ENCODE data around the gene HSPB2.

HSPB2 gene

GRCh38 chr11:111911563-111912401, 752 bp upstream of the HSPB2 start, which contains the start of gene CRYAB:
Gene CRYAB (minus strand): TSS chr11:111911770. CDS start chr11:111911724, 46 bp downstream.
- Histone ChIP-seq H3K27me3 (no peaks in the 10 kb centered on the region), H3K36me3 (no peaks in the 10 kb centered on the region), H3K27ac (no peak within 1 kb of the TSS), H3K4me3 (no peak within 1 kb of the TSS), H3K4me2 (no peak within 1 kb of the TSS), H4K20me1 (no peaks in the 10 kb centered on the region), H3K9me3 (replicated peaks in 1 of 11) (no peaks in the 10 kb centered on the region; a peak in 1 of 22 replicates), H3K9ac (no peak within 1 kb of the TSS), H3K4me1 (no peaks in the 10 kb centered on the region)
- TF ChIP-seq Cebpa-rat (IDR thresholded peaks at IDR 0.05): no peak

- H3K4me3 ChIP-seq: no peak overlapping the region
- no peaks in the 10 kb centered on the region for H3K9me3 ChIP-seq (replicated peaks in 1 of 11)
- no peaks in the 10 kb centered on the region for H3K27me3 ChIP-seq
- H3K4me1 ChIP-seq: no peaks in the 10 kb centered on the region
- no peak overlapping the region for H3K27ac ChIP-seq
- TF ChIP-seq Cebpa-rat (IDR thresholded peaks at IDR 0.05): no peak
- no peak overlapping the region for H3K4me2 ChIP-seq
- H3K36me3 ChIP-seq: no peaks in the 10 kb centered on the region
- H4K20me1 ChIP-seq: no peaks in the 10 kb centered on the region
- H3K9ac ChIP-seq: no peak overlapping the region
Observed at GRCh38 chr11:111913031-111913861, 712 bp downstream of the HSPB2 start.

- Histone ChIP-seq H3K27ac (no peak overlapping the region), H3K4me2 (no peak overlapping the region), H3K4me3 (no peak overlapping the region), H4K20me1 (no peaks in the 10 kb centered on the region), H3K9ac (no peak overlapping the region), H3K36me3 (no peaks in the 10 kb centered on the region), H3K27me3 (no peaks in the 10 kb centered on the region), H3K4me1 (peaks cover 0 to 7% (median 5%) of the 10 kb centered on the region in 10 experiments; a peak in 2 of 20 replicates), H3K9me3 (replicated peaks in 1 of 11) (no peaks in the 10 kb centered on the region)
- no peak for TF ChIP-seq Cebpa-rat (IDR thresholded peaks at IDR 0.05)
Observed at GRCh38 chr11:111913997-111914396, 1.5 kb downstream of the HSPB2 start.

GRCh38 chr11:111916768-111917167, 4.2 kb downstream of the HSPB2 start:
- Histone ChIP-seq H3K4me1 (peaks cover 0 to 11% (median 7%) of the 10 kb centered on the region in 10 experiments; a peak in 8 of 20 replicates), H3K9me3 (replicated peaks in 1 of 11) (no peaks in the 10 kb centered on the region), H3K36me3 (no peaks in the 10 kb centered on the region), H3K27ac (no peak overlapping the region), H3K9ac (no peak overlapping the region), H3K4me3 (no peak overlapping the region), H3K4me2 (no peak overlapping the region), H3K27me3 (no peaks in the 10 kb centered on the region), H4K20me1 (no peaks in the 10 kb centered on the region)
- TF ChIP-seq Cebpa-rat (IDR thresholded peaks at IDR 0.05): no peak

- Histone ChIP-seq H3K27ac (no peak overlapping the region), H3K9ac (no peak overlapping the region), H3K4me3 (no peak overlapping the region), H3K36me3 (no peaks in the 10 kb centered on the region), H4K20me1 (no peaks in the 10 kb centered on the region), H3K27me3 (no peaks in the 10 kb centered on the region), H3K9me3 (replicated peaks in 1 of 11) (no peaks in the 10 kb centered on the region), H3K4me1 (peaks cover 0 to 14% (median 10%) of the 10 kb centered on the region in 10 experiments; a peak in 10 of 20 replicates), H3K4me2 (no peak overlapping the region)
- no peak for TF ChIP-seq Cebpa-rat (IDR thresholded peaks at IDR 0.05)
Observed at GRCh38 chr11:111917312-111917711, 4.8 kb downstream of the HSPB2 start.

GRCh38 chr11:111917788-111918187, 5.3 kb downstream of the HSPB2 start:
- no peak overlapping the region for H3K9ac ChIP-seq
- no peak overlapping the region for H3K4me3 ChIP-seq
- H4K20me1 ChIP-seq: no peaks in the 10 kb centered on the region
- no peaks in the 10 kb centered on the region for H3K27me3 ChIP-seq
- H3K27ac ChIP-seq: no peak overlapping the region
- no peaks in the 10 kb centered on the region for H3K36me3 ChIP-seq
- H3K4me1 ChIP-seq: peaks cover 2 to 19% (median 11%) of the 10 kb centered on the region in 10 experiments; a peak in 14 of 20 replicates
- H3K9me3 ChIP-seq (replicated peaks in 1 of 11): no peaks in the 10 kb centered on the region
- no peak for TF ChIP-seq Cebpa-rat (IDR thresholded peaks at IDR 0.05)
- H3K4me2 ChIP-seq: no peak overlapping the region

- H3K9ac ChIP-seq: peak within 1 kb of the TSS in 2 of 11 experiments; percentile 13 to 17; a peak in 2 of 22 replicates
- H4K20me1 ChIP-seq: no peaks in the 10 kb centered on the region
- no peaks in the 10 kb centered on the region for H3K27me3 ChIP-seq
- peak within 1 kb of the TSS; percentile 18 to 68 (median 52) for H3K4me2 ChIP-seq
- no peaks in the 10 kb centered on the region for H3K36me3 ChIP-seq
- H3K27ac ChIP-seq: peak within 1 kb of the TSS in 9 of 11 experiments; percentile 1 to 59 (median 28); a peak in 11 of 22 replicates
- no peak for TF ChIP-seq Cebpa-rat (IDR thresholded peaks at IDR 0.05)
- no peak within 1 kb of the TSS; a peak in 4 of 20 replicates for H3K4me3 ChIP-seq
- H3K9me3 ChIP-seq (replicated peaks in 1 of 11): no peaks in the 10 kb centered on the region
- peaks cover 10 to 27% (median 17%) of the 10 kb centered on the region in 10 experiments; a peak in 16 of 20 replicates for H3K4me1 ChIP-seq
Observed at GRCh38 chr11:111918390-111919256, 6.1 kb downstream of the HSPB2 start, which contains the start of gene C11orf52. Gene C11orf52 (plus strand): TSS chr11:111918913. CDS start chr11:111918973, 60 bp downstream.

GRCh38 chr11:111920908-111921307, 8.4 kb downstream of the HSPB2 start:
- Histone ChIP-seq H3K4me1 (peaks cover 13 to 35% (median 20%) of the 10 kb centered on the region in 10 experiments; a peak in 19 of 20 replicates), H3K27me3 (no peaks in the 10 kb centered on the region), H4K20me1 (no peaks in the 10 kb centered on the region), H3K9me3 (replicated peaks in 1 of 11) (no peaks in the 10 kb centered on the region), H3K9ac (no peak overlapping the region), H3K36me3 (no peaks in the 10 kb centered on the region), H3K4me2 (no peak overlapping the region), H3K27ac (no peak overlapping the region), H3K4me3 (no peak overlapping the region)
- no peak for TF ChIP-seq Cebpa-rat (IDR thresholded peaks at IDR 0.05)

Measured in BLaER1 treated with 17β-estradiol and CSF1 and Interleukin-3, amounts not matched to agents 10 nM and 100 nM (cell line).